C4-2B (cell line): ENCODE results near the gene KRTAP17-1.

ENCODE experiments used
- ZFX ChIP-seq: fragments of 450-650 bp; IDR thresholded peaks from 2 replicates; pipeline ENCODE4 v1.6.1; 2017
- TF ChIP-seq, protein P1 (sequence below): fragments of 450-650 bp; conservative IDR thresholded peaks from 2 replicates; pipeline ENCODE4 v1.5.1; 2017; ENCODE audit warnings: mild to moderate bottlenecking

DNA sequence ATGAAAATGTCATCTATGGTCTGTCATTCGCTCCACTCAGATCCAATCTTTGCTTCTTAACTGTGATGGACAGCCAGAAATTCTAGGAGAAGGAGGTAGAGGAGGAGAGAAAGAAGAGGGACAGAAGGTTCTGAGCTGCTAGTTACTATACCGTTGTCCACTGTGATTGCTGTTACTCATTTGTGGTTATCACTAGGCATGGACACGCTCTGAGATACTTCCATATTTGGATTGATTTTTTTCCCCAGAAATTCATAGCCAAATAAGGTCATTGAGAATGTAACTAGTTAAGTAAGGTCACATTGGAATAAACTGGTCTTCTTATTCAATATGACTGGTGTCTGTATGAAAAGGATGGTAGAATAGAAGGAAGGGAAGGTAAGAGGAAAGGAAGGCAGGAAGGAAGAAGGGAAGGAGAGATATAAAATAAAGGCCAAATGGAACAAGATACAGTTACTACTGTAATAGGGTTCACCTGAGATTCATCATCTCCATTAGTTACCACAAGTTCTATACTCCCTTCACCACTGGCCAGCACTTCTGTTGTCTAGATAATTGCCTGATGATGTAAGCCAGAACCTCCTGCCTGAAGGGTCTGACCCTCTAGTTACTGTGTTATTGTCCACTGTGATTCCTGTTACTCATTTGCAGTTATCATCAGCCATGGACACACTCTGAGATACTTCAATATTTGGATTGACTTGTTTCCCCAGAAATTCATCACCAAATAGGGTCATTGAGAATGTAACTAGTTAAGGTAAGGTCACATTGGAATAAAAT, 37.1 kb downstream of the KRTAP17-1 start:
- TF ChIP-seq, protein P1, sequence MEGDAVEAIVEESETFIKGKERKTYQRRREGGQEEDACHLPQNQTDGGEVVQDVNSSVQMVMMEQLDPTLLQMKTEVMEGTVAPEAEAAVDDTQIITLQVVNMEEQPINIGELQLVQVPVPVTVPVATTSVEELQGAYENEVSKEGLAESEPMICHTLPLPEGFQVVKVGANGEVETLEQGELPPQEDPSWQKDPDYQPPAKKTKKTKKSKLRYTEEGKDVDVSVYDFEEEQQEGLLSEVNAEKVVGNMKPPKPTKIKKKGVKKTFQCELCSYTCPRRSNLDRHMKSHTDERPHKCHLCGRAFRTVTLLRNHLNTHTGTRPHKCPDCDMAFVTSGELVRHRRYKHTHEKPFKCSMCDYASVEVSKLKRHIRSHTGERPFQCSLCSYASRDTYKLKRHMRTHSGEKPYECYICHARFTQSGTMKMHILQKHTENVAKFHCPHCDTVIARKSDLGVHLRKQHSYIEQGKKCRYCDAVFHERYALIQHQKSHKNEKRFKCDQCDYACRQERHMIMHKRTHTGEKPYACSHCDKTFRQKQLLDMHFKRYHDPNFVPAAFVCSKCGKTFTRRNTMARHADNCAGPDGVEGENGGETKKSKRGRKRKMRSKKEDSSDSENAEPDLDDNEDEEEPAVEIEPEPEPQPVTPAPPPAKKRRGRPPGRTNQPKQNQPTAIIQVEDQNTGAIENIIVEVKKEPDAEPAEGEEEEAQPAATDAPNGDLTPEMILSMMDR = no peak
- no peak for TF ChIP-seq ZFX
